ENCODE data around the gene MEF2A. TPM values are rescaled to one million over a fixed set of nuclear protein-coding genes. Genes with fewer than 3 reads are reported as not detected.

Gene MEF2A
- total RNA-seq, 4 donors from 2014 or later: 71.9 to 126 (median 103) TPM

DNA sequence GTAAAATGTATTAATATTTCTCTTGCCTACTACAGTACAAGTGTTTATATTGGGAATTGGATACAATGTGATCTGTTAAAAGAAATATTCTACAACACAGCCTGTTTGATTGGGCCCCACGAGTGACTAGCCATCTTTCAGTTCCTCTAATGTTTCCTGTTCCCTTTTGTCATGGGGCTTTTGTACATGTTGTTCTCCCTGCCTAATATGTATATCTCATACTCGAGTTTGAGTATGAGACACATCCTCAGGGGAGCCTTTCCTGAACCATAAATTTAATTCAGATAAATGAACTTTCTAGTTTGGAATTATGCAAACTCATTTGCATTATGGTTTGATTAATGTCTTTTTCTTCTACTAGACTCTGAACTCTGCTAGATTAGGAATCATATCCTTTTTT is 65.5 kb downstream of the MEF2A start:
- 7 to 10% methylated on average over 2 of the region's 2 CpGs for WGBS, 2 donors
- no peak overlapping the region for H3K4me3 ChIP-seq (ENCODE audit: low read depth, poor library complexity, severe bottlenecking)
- intact Hi-C loops (cut with DNase I; ENCODE audit: low total_unique reads): no loop called here
- no peak for TF ChIP-seq POLR2A (IDR thresholded peaks at IDR 0.05)
- TF ChIP-seq, protein P1, sequence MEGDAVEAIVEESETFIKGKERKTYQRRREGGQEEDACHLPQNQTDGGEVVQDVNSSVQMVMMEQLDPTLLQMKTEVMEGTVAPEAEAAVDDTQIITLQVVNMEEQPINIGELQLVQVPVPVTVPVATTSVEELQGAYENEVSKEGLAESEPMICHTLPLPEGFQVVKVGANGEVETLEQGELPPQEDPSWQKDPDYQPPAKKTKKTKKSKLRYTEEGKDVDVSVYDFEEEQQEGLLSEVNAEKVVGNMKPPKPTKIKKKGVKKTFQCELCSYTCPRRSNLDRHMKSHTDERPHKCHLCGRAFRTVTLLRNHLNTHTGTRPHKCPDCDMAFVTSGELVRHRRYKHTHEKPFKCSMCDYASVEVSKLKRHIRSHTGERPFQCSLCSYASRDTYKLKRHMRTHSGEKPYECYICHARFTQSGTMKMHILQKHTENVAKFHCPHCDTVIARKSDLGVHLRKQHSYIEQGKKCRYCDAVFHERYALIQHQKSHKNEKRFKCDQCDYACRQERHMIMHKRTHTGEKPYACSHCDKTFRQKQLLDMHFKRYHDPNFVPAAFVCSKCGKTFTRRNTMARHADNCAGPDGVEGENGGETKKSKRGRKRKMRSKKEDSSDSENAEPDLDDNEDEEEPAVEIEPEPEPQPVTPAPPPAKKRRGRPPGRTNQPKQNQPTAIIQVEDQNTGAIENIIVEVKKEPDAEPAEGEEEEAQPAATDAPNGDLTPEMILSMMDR (IDR thresholded peaks at IDR 0.05): no peak
- DNase-seq (ENCODE audit: low spot score in 2 of 2): no peak

DNA sequence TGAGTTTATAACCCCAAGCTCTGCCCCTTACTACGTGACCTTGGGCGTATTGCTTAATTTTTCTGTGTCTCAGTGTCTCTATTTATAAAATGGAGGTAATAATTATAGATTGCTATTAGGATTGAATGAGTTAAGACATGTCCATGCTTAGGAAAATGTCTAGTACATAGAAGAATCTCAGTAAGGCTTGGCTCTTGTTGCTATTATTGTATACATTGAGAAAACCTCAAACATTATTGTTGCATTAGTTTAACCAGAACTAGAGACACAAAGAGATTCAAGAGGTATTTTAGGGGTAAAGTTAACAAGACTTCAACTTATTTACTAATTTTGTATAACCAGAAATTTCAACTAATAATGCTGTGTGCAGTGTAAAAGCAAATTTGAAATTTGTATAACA is 66.7 kb downstream of the MEF2A start:
- TF ChIP-seq, protein P1 (IDR thresholded peaks at IDR 0.05): no peak
- TF ChIP-seq POLR2A (IDR thresholded peaks at IDR 0.05): no peak
- WGBS, 2 donors: 52 to 54% methylated on average over 2 of the region's 2 CpGs
- H3K4me3 ChIP-seq (ENCODE audit: low read depth, poor library complexity, severe bottlenecking): no peak overlapping the region
- DNase-seq (ENCODE audit: low spot score in 2 of 2): no peak
- intact Hi-C loops (cut with DNase I; ENCODE audit: low total_unique reads): no loop called here

DNA sequence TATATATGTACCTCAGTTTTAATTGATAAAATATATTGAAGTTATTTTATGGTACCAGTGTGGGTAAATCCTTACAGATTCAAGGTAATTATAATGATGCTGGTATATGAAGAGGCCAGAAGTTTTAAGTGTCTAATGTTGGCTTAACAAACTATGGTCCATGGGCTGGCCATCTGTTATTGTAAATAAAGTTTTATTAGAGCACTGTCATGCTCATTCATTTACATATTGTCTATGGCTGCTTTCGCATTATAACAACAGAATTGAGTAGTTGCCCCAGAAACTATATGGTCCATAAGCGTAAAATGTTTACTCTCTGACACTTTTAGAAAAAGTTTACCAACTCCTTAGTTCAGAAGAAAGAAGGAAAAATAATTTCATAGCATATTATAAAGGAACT is 67.9 kb downstream of the MEF2A start:
- TF ChIP-seq, protein P1 (IDR thresholded peaks at IDR 0.05): no peak
- no peak for TF ChIP-seq POLR2A (IDR thresholded peaks at IDR 0.05)
- intact Hi-C loops (cut with DNase I; ENCODE audit: low total_unique reads): no loop called here
- DNase-seq (ENCODE audit: low spot score in 2 of 2): no peak
- WGBS, 2 donors: 99 to 100% methylated on average over 2 of the region's 2 CpGs
- no peak overlapping the region for H3K4me3 ChIP-seq (ENCODE audit: low read depth, poor library complexity, severe bottlenecking)

DNA sequence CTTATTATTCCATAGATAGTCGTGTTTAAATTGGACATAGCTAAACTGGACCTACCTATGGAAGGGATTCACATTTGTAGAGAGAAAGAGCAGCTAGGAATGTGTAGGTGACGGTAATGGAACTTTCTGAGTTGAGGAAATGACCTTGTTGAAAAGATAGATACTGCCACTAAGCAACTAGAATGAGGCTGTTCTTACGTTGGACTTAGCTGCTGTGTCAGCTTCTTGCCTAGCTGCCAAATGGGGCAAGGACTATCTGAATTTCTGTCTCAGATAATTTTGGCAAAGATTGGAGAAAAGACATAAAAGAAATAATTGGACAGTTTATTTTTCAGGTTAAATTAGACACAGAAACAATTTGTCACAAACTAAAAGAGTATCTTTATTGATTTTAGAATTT is 68.8 kb downstream of the MEF2A start:
- 69 to 74% methylated on average over 3 of the region's 3 CpGs for WGBS, 2 donors
- no peak for DNase-seq (ENCODE audit: low spot score in 2 of 2)
- no peak for TF ChIP-seq POLR2A (IDR thresholded peaks at IDR 0.05)
- TF ChIP-seq, protein P1 (IDR thresholded peaks at IDR 0.05): no peak
- no peak overlapping the region for H3K4me3 ChIP-seq (ENCODE audit: low read depth, poor library complexity, severe bottlenecking)
- intact Hi-C loops (cut with DNase I; ENCODE audit: low total_unique reads): no loop called here

DNA sequence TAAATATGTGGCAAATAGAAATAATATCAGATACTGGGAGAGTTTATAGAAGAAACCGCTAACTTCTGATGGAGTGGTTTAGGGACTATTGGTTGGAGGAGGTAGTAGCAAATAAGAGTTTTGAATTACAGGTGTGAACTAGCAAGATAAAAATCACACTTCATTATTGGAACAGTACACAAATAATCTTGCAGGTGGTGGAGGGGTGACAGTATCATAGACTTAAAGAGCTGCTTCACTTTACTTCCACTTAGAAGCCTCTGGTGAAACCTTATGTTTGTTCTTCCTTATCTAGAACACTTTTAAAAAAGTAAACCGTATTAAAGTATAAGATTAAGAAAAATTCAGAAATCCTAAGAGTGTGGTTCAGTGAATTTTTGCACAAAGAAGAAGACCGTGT is 69.4 kb downstream of the MEF2A start:
- intact Hi-C loops (cut with DNase I; ENCODE audit: low total_unique reads): no loop called here
- TF ChIP-seq, protein P1 (IDR thresholded peaks at IDR 0.05): no peak
- no peak for TF ChIP-seq POLR2A (IDR thresholded peaks at IDR 0.05)
- WGBS, 2 donors: 97% methylated on average over 3 of the region's 3 CpGs
- no peak overlapping the region for H3K4me3 ChIP-seq (ENCODE audit: low read depth, poor library complexity, severe bottlenecking)
- no peak for DNase-seq (ENCODE audit: low spot score in 2 of 2)

DNA sequence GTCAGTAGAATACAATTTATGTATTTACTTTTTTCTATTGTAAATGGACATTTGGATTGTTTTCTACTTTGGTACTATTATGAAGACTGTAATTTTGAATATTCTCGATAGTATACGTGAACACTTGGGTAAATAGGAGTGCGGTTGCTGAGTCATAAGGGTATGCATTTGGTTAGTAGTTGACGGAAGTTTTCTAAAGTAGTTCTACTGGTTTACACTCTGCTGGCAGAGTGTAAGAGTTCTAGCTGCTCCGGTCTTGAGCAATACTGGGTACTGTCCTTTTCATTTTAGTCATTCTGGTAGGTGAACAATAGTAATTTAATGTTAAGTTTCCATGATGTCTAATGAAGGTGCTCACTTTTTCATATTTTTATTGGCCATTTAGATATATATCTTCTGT is 70.0 kb downstream of the MEF2A start:
- WGBS, 2 donors: 73 to 78% methylated on average over 5 of the region's 5 CpGs
- no peak for DNase-seq (ENCODE audit: low spot score in 2 of 2)
- no peak for TF ChIP-seq POLR2A (IDR thresholded peaks at IDR 0.05)
- TF ChIP-seq, protein P1 (IDR thresholded peaks at IDR 0.05): no peak
- intact Hi-C loops (cut with DNase I; ENCODE audit: low total_unique reads): no loop called here
- H3K4me3 ChIP-seq (ENCODE audit: low read depth, poor library complexity, severe bottlenecking): no peak overlapping the region

Measured in lower leg skin (tissue), 4 donors.